Measurements from ENCODE around the gene BAIAP3. TPM values are rescaled to one million over a fixed set of nuclear protein-coding genes. Genes with fewer than 3 reads are reported as not detected.

Gene BAIAP3
- total and polyA plus RNA-seq, 2 of the 8 experiments (the other 6 are each of a cell fraction or from before 2014, with no cell fraction given): 2.9 to 6.8 TPM

GRCh38 chr16:1341495-1342420 is 8.3 kb downstream of the BAIAP3 start (continued):
- TF ChIP-seq CHD7 (IDR thresholded peaks at IDR 0.05; ENCODE audit: insufficient replicate concordance, low read length) (no peak), NANOG (IDR thresholded peaks at IDR 0.05; ENCODE audit: insufficient read depth, low read depth, low read length, poor library complexity, severe bottlenecking) (no peak), SIX5 (IDR thresholded peaks at IDR 0.05; ENCODE audit: low read depth, low read length) (no peak), CHD1 (IDR thresholded peaks at IDR 0.05; ENCODE audit: low read depth, low read length) (no peak), HDAC6 (IDR thresholded peaks at IDR 0.05; ENCODE audit: low read depth, low read length) (no peak), RXRA (IDR thresholded peaks at IDR 0.05; ENCODE audit: insufficient read depth, low read depth, low read length) (no peak), SRF (IDR thresholded peaks at IDR 0.05; ENCODE audit: low read depth, low read length) (no peak), GTF2F1 (IDR thresholded peaks at IDR 0.05; ENCODE audit: borderline replicate concordance, low read depth, low read length) (no peak), GABPA (IDR thresholded peaks at IDR 0.05; ENCODE audit: borderline replicate concordance, insufficient read depth, low read length) (no peak)
